Choroid plexus epithelial cell (primary cell): ENCODE results near the gene ZFP28.

Source experiments
- DNase-seq: peaks from one replicate; pipeline ENCODE4 v3.0.0-alpha.2; 2010; ENCODE audit warnings: low read depth
- H3K4me3 ChIP-seq: 2 replicates; pipeline ENCODE4 v1.5.1; 2011; ENCODE audit warnings: low read depth, mild to moderate bottlenecking, control low read depth, low read length, moderate library complexity
- CTCF ChIP-seq: conservative IDR thresholded peaks from 2 replicates; pipeline ENCODE4 v1.5.1; 2011; ENCODE audit warnings: low read depth, mild to moderate bottlenecking, control low read depth, inconsistent platforms, low read length, moderate library complexity

The ZFP28 gene

GRCh38 chr19:56567274-56568120 is 28.7 kb downstream of the ZFP28 start, which contains the start of gene ZNF470:
Gene ZNF470 (plus strand): TSS chr19:56567468. CDS start chr19:56570312, 2,844 bp downstream.
- no peak for TF ChIP-seq CTCF
- peak within 1 kb of the TSS; percentile 98 for H3K4me3 ChIP-seq
- DNase-seq = peak; percentile 93

- no peak for DNase-seq
- no peak overlapping the region for H3K4me3 ChIP-seq
- TF ChIP-seq CTCF = no peak
Measured at GRCh38 chr19:56572589-56572988, 33.8 kb downstream of the ZFP28 start.

- no peak for TF ChIP-seq CTCF
- DNase-seq = no peak
- no peak overlapping the region for H3K4me3 ChIP-seq
Measured at GRCh38 chr19:56573914-56574313, 35.2 kb downstream of the ZFP28 start.

GRCh38 chr19:56577719-56578602 is 39.2 kb downstream of the ZFP28 start:
- no peak for DNase-seq
- TF ChIP-seq CTCF = no peak
- no peak overlapping the region for H3K4me3 ChIP-seq

- no peak for TF ChIP-seq CTCF
- DNase-seq = no peak
- no peak overlapping the region for H3K4me3 ChIP-seq
Measured at GRCh38 chr19:56594446-56594782, 55.7 kb downstream of the ZFP28 start.

- no peak for TF ChIP-seq CTCF
- peak within 1 kb of the TSS; percentile 94 for H3K4me3 ChIP-seq
- peak; percentile 89 for DNase-seq
Measured at GRCh38 chr19:56594783-56595547, 56.2 kb downstream of the ZFP28 start, which contains the start of gene ZNF71. Gene ZNF71 (plus strand): TSS chr19:56595302. CDS start chr19:56601559, 6,257 bp downstream.
